GM23248 (cell line): Measurements from ENCODE around the gene UQCRHL.

Experiments
- EZH2 ChIP-seq: fragments of 200-600 bp; sonication (generic); IDR thresholded peaks from 2 replicates; pipeline ENCODE4 v1.6.1; 2018; ENCODE audit warnings: antibody characterized with exemption, mild to moderate bottlenecking; ENCODE audit not compliant: insufficient read depth, poor library complexity, severe bottlenecking
- EZH2phosphoT487 ChIP-seq: fragments of 200-600 bp; sonication (generic); IDR thresholded peaks from 2 replicates; pipeline ENCODE4 v1.6.1; 2018; ENCODE audit warnings: antibody characterized with exemption, moderate library complexity, mild to moderate bottlenecking, low read depth; ENCODE audit not compliant: insufficient read depth

DNA sequence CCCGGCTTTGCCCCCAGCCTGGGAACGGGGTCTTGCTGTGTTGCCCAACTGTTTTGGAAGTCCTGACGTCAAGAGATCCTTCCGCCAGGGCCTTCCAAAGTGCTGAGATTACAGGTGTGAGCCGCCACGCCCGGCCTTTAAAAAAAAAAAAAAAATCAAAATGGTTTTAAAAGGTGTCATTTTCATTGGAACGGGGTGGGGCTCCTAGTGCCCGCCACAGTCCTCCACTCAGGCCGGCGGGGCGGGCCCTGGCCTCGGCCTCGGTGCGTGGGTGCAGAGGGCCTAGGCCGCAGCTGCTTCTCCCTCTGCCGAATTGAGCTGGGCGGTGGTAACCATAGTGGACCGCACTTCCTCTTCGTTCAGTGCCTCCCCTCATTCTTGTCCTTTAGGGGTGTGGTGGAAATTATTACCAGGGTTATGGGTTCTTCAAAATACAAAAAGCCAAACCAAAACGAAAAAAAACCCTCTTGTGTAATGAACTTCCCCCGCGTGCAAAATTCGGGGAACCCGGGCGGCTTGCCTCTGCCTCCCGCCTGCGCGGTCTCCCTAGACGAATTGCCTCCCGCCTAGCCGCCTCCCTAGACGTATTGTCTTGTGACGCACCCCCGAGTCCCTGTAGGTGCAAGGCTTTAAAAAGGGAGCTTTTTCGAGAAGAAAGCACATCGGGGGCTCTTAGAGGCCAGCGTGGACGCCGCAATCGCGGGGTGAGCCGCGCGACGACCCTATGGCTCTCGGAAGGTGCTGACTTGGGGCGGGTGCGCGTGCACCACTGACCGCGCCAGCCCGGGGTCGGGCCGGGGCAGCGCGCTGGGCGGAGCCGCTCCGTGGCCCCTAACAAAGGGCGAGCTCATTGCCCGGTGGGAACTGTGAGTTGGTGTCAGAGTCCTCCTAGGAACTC, 29.6 kb upstream of the UQCRHL start:
- TF ChIP-seq EZH2 (no peak), EZH2phosphoT487 (no peak)
